GM12892 (cell line): Measurements from ENCODE around the gene VMP1.

ENCODE experiments used
- DNase-seq: peaks from one replicate; pipeline ENCODE4 v3.0.0; 2011; ENCODE audit not compliant: insufficient read length
- FAIRE-seq: peaks from 2 replicates; lab custom pipeline; 2011; peaks lifted over from hg19 to GRCh38; lab: Jason Lieb, UNC
- POLR2A ChIP-seq: IDR thresholded peaks from 2 replicates; pipeline ENCODE4 v1.6.1; 2011; ENCODE audit warnings: low read depth, low read length, control low read depth
- POLR2AphosphoS5 ChIP-seq: IDR thresholded peaks from 2 replicates; pipeline ENCODE4 v1.6.1; 2011; ENCODE audit warnings: low read depth, low read length, control low read depth
- TAF1 ChIP-seq: IDR thresholded peaks from 2 replicates; pipeline ENCODE4 v1.6.1; 2011; ENCODE audit warnings: low read depth, mild to moderate bottlenecking, control low read depth, low read length, borderline replicate concordance

VMP1 gene

GRCh38 chr17:59688496-59688895, 19.0 kb upstream of the VMP1 start:
- FAIRE-seq (no peak), DNase-seq (no peak)
- TF ChIP-seq TAF1, result no peak
- no peak for TF ChIP-seq POLR2A
- TF ChIP-seq POLR2AphosphoS5, result no peak

DNA sequence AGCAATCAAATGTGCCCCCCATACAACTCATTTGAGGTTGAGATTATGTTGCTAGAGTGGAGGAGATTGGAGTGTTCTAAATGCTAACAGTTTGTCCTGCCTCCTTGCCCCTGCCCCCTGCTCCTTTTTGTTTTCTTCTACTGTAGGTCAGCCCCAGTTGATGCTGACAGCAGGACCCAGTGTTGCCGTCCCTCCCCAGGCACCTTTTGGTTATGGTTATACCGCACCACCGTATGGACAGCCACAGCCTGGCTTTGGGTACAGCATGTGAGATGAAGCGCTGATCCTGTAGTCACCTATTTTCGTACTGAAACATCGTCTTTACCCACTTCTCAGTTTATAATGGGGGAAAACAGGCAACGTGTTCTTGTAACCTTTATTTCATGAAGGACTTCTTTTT, 13.9 kb upstream of the VMP1 start:
- no peak for DNase-seq
- FAIRE-seq, result no peak
- TF ChIP-seq POLR2AphosphoS5 (peak; percentile 42; the same call in 1 of the 2 replicates), TAF1 (no peak)

DNA sequence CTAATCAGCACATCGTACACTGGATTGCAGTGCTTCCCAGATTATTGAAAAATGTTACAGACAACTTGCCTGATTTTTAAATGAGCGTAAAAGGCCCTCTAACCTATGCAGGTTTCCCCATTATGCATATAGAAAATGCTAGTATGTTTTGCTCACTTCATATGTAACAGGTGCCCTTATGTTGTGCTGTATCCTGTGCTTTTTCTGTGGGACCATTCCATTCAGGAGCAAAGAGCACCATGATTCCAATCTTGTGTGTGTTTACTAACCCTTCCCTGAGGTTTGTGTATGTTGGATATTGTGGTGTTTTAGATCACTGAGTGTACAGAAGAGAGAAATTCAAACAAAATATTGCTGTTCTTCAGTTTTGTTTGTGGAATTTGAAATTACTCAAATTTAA, 13.1 kb upstream of the VMP1 start:
- TF ChIP-seq POLR2A, result no peak
- TF ChIP-seq POLR2AphosphoS5, result no peak
- TF ChIP-seq TAF1, result no peak
- DNase-seq, result no peak
- FAIRE-seq, result no peak

DNA sequence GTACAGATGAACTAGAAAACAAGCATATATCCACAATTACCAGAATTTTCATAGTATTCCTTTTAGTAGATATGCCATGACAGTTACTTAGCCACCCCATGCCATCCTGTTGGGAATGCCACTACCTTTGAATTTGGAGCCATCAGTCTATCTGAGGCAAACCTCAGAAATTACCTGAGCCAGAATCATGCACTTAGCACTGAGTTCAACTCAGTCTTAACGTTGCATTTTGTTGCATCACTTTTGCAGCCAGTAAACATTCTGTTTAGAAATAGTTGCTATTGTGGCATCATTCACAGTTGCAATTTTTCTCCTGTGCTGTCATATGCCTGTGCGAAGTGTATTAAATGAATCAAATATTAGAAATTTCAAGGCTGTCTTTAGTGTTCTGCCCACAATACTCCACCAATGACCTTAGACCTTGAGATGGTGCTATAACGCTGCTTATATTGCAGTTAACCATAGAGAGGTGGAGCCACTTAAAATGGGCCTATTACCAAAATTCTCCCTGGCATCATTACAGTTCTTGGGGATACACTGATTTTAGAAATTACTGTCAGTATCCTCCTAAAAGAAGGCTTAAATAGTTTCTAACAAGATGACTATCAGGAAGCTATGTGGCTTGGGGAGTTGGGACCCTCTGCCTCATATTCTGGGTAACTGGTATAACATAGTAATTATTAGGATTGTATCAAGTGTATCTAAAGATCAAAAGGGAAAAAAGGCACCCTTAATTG, 11.3 kb upstream of the VMP1 start:
- no peak for DNase-seq
- FAIRE-seq, result no peak
- TF ChIP-seq POLR2AphosphoS5, result no peak; the same call in 1 of the 2 replicates
- no peak for TF ChIP-seq TAF1
- no peak for TF ChIP-seq POLR2A

DNA sequence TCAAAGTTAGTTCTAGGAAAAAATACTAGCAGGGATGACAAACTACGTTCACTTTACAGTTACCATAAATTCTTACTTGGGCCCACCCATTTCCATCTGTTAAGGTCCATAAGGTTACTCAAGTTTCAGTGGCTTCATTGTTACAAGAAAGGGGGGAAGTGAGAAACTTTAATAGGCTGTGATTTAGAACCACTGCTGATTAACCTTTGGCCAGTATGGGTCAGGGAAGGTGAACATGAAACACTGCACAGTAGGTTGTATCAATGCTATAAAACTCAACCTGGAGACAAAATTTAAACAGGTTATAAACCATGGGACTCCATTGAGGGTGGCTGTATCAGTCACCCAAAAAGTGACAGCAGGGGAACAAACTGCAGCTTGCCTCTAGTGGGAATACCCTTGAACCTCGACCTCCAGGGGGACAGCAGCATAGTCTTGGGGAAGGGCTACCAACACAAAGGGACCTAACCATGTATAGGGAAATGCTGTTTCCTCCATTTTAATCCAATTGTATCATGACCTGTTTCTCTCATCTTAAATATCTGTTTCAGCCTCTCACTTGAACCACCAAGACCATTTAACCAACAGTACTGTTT, 10.7 kb upstream of the VMP1 start:
- no peak for FAIRE-seq
- TF ChIP-seq POLR2A, result peak; percentile 12; the same call in 1 of the 2 replicates
- peak; percentile 57; the same call in 1 of the 2 replicates for TF ChIP-seq POLR2AphosphoS5
- TF ChIP-seq TAF1, result no peak

GRCh38 chr17:59698143-59698542, 9.3 kb upstream of the VMP1 start:
- no peak for FAIRE-seq
- no peak for TF ChIP-seq POLR2A
- no peak for TF ChIP-seq POLR2AphosphoS5
- no peak for DNase-seq

More for the DNA sequence above, 10.7 kb upstream of the VMP1 start:
- no peak for DNase-seq

DNA sequence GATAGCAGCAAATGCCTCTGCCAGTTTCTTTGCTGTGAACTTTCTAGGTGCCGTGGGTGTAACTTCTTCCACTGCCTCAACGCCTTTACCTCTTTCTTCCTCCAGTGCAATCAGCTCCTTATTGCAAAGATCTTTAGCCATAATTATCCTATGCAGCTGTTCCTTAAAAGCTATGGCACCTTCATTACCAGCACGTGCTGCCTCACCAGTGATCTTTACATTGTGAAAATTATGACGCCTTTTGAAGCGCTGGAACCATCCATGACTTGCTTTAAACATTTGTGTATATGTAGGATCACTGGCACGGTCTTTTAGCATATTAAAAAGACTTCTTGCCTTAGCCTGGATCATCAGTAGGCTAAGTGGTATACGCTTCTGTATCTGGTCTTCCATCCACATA, 8.2 kb upstream of the VMP1 start:
- DNase-seq (no peak), FAIRE-seq (no peak)
- TF ChIP-seq POLR2AphosphoS5 (0 out of 2 replicates have a peak, but pooled peaks have one; percentile 9), TAF1 (no peak)

- DNase-seq (no peak), FAIRE-seq (no peak)
- TF ChIP-seq TAF1, result no peak
- TF ChIP-seq POLR2AphosphoS5, result 0 out of 2 replicates have a peak, but pooled peaks have one; percentile 5
- no peak for TF ChIP-seq POLR2A
Measured at GRCh38 chr17:59699786-59700185, 7.7 kb upstream of the VMP1 start.

DNA sequence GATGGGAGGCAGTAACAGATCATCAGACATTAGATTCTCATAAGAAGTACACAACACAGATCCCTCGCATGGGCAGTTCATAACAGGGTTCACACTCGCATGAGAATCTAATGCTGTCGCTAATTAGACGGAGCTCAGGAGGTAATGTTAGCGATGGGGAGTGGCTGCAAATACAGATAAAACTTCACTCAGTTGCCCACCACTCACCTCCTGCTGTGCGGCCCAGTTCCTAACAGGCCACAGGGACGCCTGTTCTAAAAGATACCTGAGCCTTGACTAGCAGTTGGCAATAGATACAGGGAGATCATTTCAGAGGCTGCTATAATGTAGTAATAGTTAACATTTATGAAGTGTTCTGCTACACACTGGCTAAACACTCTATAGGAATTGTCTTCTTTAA, 5.2 kb upstream of the VMP1 start:
- no peak for FAIRE-seq
- TF ChIP-seq POLR2AphosphoS5, result no peak
- TF ChIP-seq POLR2A, result no peak
- TF ChIP-seq TAF1, result no peak
- DNase-seq, result no peak

DNA sequence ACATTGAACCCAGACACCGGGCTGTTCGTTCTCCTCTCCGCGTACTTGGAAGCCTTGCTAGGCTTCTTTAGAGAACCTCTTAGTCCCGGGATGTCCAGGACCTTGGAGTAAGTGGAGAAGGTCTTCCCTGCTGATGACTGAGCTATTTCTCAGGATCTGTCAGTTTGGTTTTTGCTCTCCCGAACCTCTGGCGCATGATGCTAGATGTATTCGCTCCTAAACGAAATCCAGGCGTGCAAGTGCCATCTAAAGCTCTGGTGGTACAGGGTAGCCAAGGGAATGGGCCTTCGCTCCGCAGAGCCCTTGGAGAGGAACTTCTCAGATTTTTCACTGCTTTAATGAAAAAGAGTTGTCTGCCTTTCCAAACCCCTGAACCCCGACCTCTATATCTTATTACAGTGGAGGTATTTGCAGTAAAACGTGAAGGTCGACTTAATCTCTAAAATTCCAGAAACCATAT, 547 bp downstream of the VMP1 start:
- DNase-seq, result no peak
- no peak for FAIRE-seq
- TF ChIP-seq POLR2A (no peak), TAF1 (no peak), POLR2AphosphoS5 (no peak)

- FAIRE-seq, result no peak
- no peak for DNase-seq
- TF ChIP-seq POLR2A, result no peak
- no peak for TF ChIP-seq TAF1
- no peak for TF ChIP-seq POLR2AphosphoS5
Measured at GRCh38 chr17:59711936-59712335, 4.5 kb downstream of the VMP1 start.

DNA sequence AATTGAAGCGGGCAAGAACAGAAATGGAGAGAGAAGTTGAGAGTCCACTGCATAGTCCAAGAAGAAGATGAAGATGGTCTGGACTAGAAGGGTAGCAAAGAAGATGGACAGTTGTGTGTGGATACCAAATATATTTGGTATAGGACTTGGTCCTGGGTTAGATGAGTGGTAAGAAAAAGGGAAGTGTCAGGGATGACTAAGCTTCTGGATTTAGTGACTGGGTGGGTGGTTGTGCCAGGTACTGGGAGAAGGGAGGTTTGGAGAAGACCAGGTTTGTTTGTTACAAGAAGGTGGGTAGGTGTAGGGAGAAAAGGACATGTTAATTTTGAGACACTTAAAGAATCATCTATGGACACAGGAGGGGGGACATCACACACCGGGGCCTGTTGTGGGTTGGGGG, 5.4 kb downstream of the VMP1 start:
- DNase-seq, result no peak
- no peak for FAIRE-seq
- no peak for TF ChIP-seq POLR2A
